Epithelial cell of esophagus (primary cell): ENCODE results near the gene BASP1.
A peak's percentile ranks its signal among the peaks of the same experiment; 100 is the strongest.

Source experiments
- DNase-seq: peaks from one replicate; pipeline ENCODE4 v3.0.0; 2010; ENCODE audit warnings: low read depth
- H3K4me3 ChIP-seq: 2 replicates; pipeline ENCODE4 v1.5.1; 2011; ENCODE audit warnings: mild to moderate bottlenecking, low read length, control low read depth
- TF ChIP-seq, protein P1 (sequence below): IDR thresholded peaks from 2 replicates; pipeline ENCODE4 v1.5.1; 2011; ENCODE audit warnings: low read depth, mild to moderate bottlenecking, low read length, control low read depth, inconsistent platforms; ENCODE audit not compliant: insufficient read depth; ENCODE audit errors: missing control alignments

Gene BASP1

DNA sequence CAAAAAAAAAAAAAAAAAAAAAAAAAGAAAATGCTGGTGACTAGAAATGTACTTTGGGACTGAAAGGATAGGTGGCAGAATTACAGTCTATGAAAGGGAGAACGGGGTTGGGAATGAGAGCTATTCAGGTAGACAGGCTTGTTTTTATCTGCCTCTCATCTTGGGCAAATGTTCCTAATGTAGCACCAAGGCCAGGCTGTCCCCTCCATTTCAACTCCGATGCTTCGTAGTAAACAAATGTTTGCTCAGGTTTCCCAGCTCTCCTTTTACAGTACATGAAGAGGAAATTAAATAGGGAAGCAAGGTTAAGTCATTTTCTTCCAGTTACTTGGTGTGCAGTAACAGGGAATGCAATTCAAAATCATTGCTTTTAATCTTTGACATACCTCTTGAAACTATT lies 4.4 kb upstream of the BASP1 start:
- DNase-seq = no peak
- TF ChIP-seq, protein P1, sequence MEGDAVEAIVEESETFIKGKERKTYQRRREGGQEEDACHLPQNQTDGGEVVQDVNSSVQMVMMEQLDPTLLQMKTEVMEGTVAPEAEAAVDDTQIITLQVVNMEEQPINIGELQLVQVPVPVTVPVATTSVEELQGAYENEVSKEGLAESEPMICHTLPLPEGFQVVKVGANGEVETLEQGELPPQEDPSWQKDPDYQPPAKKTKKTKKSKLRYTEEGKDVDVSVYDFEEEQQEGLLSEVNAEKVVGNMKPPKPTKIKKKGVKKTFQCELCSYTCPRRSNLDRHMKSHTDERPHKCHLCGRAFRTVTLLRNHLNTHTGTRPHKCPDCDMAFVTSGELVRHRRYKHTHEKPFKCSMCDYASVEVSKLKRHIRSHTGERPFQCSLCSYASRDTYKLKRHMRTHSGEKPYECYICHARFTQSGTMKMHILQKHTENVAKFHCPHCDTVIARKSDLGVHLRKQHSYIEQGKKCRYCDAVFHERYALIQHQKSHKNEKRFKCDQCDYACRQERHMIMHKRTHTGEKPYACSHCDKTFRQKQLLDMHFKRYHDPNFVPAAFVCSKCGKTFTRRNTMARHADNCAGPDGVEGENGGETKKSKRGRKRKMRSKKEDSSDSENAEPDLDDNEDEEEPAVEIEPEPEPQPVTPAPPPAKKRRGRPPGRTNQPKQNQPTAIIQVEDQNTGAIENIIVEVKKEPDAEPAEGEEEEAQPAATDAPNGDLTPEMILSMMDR = no peak
- no peak overlapping the region for H3K4me3 ChIP-seq

- TF ChIP-seq, protein P1 = no peak
- DNase-seq = no peak
- no peak overlapping the region for H3K4me3 ChIP-seq
Measured at GRCh38 chr5:17213938-17214337, 3.5 kb upstream of the BASP1 start.

DNA sequence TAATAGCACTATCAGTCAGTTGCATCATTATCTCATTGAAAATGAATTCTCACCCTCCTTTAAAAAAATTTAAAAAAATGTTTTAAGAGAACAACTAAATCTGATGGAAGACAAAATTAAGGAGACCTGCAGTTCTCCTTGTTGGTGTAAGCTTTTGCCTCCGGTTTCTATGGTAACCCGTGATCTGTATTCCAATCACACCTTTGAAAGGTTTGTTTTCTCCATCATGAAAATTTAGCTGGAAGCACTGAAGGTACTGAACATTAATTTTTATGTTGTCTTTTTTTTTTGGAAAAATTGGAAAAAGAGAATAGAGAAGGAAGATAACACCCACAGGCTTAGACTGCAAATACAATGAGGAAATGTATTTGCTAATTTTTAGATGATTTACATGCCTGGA lies 2.5 kb upstream of the BASP1 start:
- H3K4me3 ChIP-seq = no peak overlapping the region
- no peak for DNase-seq
- TF ChIP-seq, protein P1 = no peak

GRCh38 chr5:17215361-17215760 lies 2.1 kb upstream of the BASP1 start:
- no peak overlapping the region for H3K4me3 ChIP-seq
- TF ChIP-seq, protein P1 = no peak
- no peak for DNase-seq

- peak overlapping the region; percentile 31 for H3K4me3 ChIP-seq
- DNase-seq = peak; percentile 91
- TF ChIP-seq, protein P1 = peak; percentile 83
Measured at GRCh38 chr5:17216176-17216973, 1.1 kb upstream of the BASP1 start.

- DNase-seq = peak; percentile 35
- peak overlapping the region; percentile 31 for H3K4me3 ChIP-seq
- TF ChIP-seq, protein P1 = no peak
Measured at GRCh38 chr5:17216974-17217492, 398 bp upstream of the BASP1 start.
